ENCODE results near the gene SCP2. TPM values are rescaled to one million over a fixed set of nuclear protein-coding genes. Genes with fewer than 3 reads are reported as not detected.
"Not testable (repeated sequence)": the region's sequence is repeated elsewhere in the genome, so short reads cannot be mapped to it uniquely, and the experiment has no call there.

Gene SCP2
- total and polyA plus RNA-seq, 2 donors: 121 to 137 TPM

DNA sequence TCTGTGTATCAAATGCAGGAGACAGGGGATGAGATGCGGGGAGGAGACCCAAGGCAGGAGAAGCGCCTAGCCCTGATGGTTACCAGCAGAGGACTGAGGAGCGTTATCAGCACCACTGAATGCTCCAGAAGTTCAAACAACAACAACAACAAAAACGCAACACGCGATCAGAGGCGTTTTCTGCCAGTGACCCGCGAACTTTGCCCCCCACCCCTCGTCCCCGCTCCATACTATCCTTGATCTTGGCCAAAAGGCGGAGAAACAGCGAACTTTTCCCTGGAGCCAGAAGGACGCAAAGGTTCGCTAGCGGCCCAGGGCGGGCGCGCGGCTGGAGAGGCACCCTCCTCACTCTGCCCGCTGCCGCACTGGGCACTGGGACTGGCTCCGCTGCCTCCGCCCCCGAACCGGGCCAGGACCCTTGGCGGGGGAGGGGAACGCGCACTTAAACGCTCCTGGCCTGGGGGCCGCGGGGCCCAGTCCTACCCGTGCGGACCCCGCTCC, 6.2 kb upstream of the SCP2 start:
- Histone ChIP-seq H3K4me3 (ENCODE audit: low read depth, low read length) (peak overlapping the region; percentile 83), H3K27ac (ENCODE audit: low read depth) (peak overlapping the region; percentile 82), H3K36me3 (ENCODE audit: insufficient read depth) (no peaks in the 10 kb centered on the region), H3K4me1 (ENCODE audit: insufficient read depth) (peaks cover 1% of the 10 kb centered on the region)
- WGBS: 13% methylated on average over 35 of the region's 35 CpGs
- DNase-seq (ENCODE audit: extremely low spot score): no peak

DNA sequence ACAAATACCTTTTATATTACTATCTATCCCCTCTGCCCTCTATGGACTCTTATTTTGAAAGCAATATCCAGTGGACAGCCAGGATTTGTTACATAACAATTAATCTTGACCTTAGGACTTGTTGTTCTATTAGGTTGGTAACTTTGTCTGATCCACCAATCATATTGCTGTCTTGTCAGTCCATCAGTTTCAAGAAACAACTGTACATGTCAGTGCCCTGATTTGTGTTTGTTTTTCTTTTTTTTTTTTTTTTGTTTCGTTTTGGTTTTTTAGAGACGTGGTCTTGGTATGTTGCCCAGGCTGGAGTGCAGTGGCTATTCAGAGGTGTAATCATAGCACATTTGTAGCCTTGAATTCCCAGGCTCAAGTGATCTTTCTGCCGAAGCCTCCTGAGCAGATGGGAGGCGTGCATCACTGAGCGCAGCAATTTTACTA, 1.5 kb upstream of the SCP2 start:
- no peaks in the 10 kb centered on the region for H3K36me3 ChIP-seq (ENCODE audit: insufficient read depth)
- H3K27ac ChIP-seq (ENCODE audit: low read depth): no peak overlapping the region
- H3K4me1 ChIP-seq (ENCODE audit: insufficient read depth): no peaks in the 10 kb centered on the region
- no peak for DNase-seq (ENCODE audit: extremely low spot score)
- H3K4me3 ChIP-seq (ENCODE audit: low read depth, low read length): no peak overlapping the region
- WGBS: 48% methylated on average over 5 of the region's 5 CpGs

- DNase-seq (ENCODE audit: extremely low spot score): no peak
- no peaks in the 10 kb centered on the region for H3K36me3 ChIP-seq (ENCODE audit: insufficient read depth)
- 16% methylated on average over 12 of the region's 12 CpGs for WGBS
Observed at GRCh38 chr1:52926864-52927211, 238 bp upstream of the SCP2 start.

GRCh38 chr1:52928015-52928404, 934 bp downstream of the SCP2 start:
- Histone ChIP-seq H3K27ac (ENCODE audit: low read depth) (peak overlapping the region; percentile 46), H3K36me3 (ENCODE audit: insufficient read depth) (no peaks in the 10 kb centered on the region), H3K4me1 (ENCODE audit: insufficient read depth) (no peaks in the 10 kb centered on the region), H3K4me3 (ENCODE audit: low read depth, low read length) (peak overlapping the region; percentile 62)
- WGBS: 22% methylated on average over 15 of the region's 15 CpGs
- DNase-seq (ENCODE audit: extremely low spot score): no peak

More at GRCh38 chr1:52926864-52927211, 238 bp upstream of the SCP2 start:
- Histone ChIP-seq H3K4me3 (ENCODE audit: low read depth, low read length) (peak overlapping the region; percentile 62), H3K27ac (ENCODE audit: low read depth) (no peak overlapping the region), H3K4me1 (ENCODE audit: insufficient read depth) (no peaks in the 10 kb centered on the region)

- no peaks in the 10 kb centered on the region for H3K4me1 ChIP-seq (ENCODE audit: insufficient read depth)
- no peak overlapping the region for H3K4me3 ChIP-seq (ENCODE audit: low read depth, low read length)
- no peak overlapping the region for H3K27ac ChIP-seq (ENCODE audit: low read depth)
- 98% methylated on average over 4 of the region's 4 CpGs for WGBS
- H3K36me3 ChIP-seq (ENCODE audit: insufficient read depth): no peaks in the 10 kb centered on the region
- no peak for DNase-seq (ENCODE audit: extremely low spot score)
Observed at GRCh38 chr1:52929019-52929418, 1.9 kb downstream of the SCP2 start.

DNA sequence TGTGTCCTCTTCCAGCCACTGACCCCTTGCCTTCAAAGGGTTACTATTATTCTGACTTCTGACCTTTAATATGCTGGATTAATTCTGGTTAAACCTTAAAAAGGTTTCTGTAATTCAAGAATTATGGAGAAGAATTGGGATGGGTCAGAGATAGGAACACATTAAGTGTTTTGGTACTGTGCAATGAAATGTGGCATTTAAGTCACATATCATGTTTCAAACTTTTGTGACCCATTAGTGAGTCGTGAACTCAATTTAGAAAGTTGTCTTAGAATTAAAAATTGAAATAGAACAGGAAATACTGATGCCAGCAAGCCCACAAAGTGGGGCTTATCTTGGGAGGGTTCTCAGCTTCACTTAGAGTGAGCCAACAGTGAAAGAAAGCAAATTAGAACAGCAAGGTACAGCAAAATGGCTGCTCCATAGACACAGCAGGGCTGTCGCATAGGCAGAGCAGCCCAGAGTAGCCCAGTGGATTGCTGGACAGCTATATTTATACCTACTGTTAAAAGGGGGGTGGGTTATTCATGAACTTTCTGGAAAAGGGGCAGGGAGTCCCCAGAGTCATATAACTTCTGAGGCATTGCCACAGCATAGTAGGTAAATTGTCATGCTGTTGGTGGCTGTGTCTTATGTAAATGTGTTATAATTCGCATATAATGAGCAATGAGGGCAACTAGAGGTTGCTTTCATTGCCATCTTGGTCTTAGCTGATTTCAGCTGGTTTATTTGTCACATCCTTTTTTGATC, 10.5 kb downstream of the SCP2 start:
- H3K36me3 ChIP-seq (ENCODE audit: insufficient read depth): no peaks in the 10 kb centered on the region
- WGBS: 84% methylated on average over 3 of the region's 3 CpGs
- H3K4me3 ChIP-seq (ENCODE audit: low read depth, low read length): no peak overlapping the region
- DNase-seq (ENCODE audit: extremely low spot score): no peak
- H3K4me1 ChIP-seq (ENCODE audit: insufficient read depth): no peaks in the 10 kb centered on the region
- H3K27ac ChIP-seq (ENCODE audit: low read depth): no peak overlapping the region

GRCh38 chr1:52938183-52938451, 11.0 kb downstream of the SCP2 start:
- H3K4me1 ChIP-seq (ENCODE audit: insufficient read depth): no peaks in the 10 kb centered on the region
- H3K27ac ChIP-seq (ENCODE audit: low read depth): no peak overlapping the region
- H3K36me3 ChIP-seq (ENCODE audit: insufficient read depth): no peaks in the 10 kb centered on the region
- no peak overlapping the region for H3K4me3 ChIP-seq (ENCODE audit: low read depth, low read length)
- no peak for DNase-seq (ENCODE audit: extremely low spot score)
- WGBS: 97% methylated on average over 1 of the region's 1 CpG

DNA sequence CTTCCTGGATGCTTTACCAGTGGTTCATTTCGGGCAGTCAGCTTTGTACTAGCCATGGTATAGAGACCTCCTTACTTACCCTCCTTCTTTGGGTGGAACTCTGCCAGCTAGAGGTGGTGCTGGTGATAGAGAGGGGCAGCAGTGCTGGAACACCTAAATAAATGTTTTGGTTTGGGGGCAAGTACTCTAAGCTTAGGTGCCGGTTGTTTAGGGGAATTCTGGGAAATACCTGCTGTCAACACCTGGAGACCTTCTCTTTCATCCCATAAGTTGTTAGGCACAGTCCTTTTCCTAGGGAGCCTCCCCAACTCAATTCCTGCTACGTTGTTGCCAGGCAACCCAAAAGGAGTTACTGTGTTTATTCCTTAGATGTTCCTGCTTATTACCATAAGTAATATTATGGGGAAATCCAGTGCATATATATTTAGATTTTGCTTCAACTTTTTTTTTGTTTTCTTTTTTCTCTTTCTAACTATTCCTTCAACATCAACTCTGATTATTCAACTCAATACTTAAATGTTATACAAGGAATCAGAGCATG, 16.9 kb downstream of the SCP2 start:
- Histone ChIP-seq H3K27ac (ENCODE audit: low read depth) (no peak overlapping the region), H3K36me3 (ENCODE audit: insufficient read depth) (no peaks in the 10 kb centered on the region), H3K4me1 (ENCODE audit: insufficient read depth) (no peaks in the 10 kb centered on the region), H3K4me3 (ENCODE audit: low read depth, low read length) (no peak overlapping the region)
- WGBS: 74% methylated on average over 3 of the region's 3 CpGs
- no peak for DNase-seq (ENCODE audit: extremely low spot score)

DNA sequence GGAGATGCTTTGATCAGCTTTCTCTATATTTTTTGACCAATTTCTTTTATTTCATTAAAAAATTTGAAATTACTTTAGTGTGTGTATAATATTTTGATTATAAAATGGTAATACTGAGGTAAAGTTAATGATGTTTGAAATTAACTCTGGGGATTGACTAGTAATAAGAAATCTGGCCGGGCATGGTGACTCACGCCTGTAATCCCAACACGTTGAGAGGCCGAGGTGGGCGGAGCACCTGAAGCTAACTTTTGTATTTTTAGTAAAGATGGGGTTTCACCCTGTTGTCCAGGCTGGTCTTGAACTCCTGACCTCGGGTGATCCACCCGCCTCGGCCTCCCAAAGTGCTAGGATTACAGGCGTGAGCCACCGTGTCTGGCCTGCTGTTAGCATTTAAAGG, 17.5 kb downstream of the SCP2 start:
- 86% methylated on average over 10 of the region's 10 CpGs for WGBS
- H3K36me3 ChIP-seq (ENCODE audit: insufficient read depth): no peaks in the 10 kb centered on the region
- DNase-seq (ENCODE audit: extremely low spot score): no peak
- no peak overlapping the region for H3K27ac ChIP-seq (ENCODE audit: low read depth)
- H3K4me3 ChIP-seq (ENCODE audit: low read depth, low read length): no peak overlapping the region
- no peaks in the 10 kb centered on the region for H3K4me1 ChIP-seq (ENCODE audit: insufficient read depth)

DNA sequence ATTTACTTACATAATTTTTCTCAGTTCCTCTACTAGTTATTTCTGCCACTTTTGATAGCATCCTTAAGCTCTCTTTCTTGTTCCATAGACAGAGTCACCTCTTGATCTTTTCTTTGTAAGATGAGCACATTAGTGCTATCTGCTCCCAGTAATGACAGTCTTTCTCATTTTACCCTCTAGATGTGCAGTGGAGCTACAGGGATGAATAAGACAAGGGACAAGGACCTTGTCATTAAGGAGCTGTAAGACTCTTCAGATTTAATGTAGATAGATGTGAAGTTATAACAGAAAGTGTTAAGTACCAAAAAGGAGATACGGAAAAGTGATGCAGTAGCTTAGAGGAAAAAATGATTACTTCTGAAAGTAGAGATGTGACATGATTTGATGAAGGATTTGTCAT, 20.4 kb downstream of the SCP2 start:
- no peak for DNase-seq (ENCODE audit: extremely low spot score)
- WGBS: 93% methylated on average over 1 of the region's 1 CpG
- no peaks in the 10 kb centered on the region for H3K36me3 ChIP-seq (ENCODE audit: insufficient read depth)
- H3K27ac ChIP-seq (ENCODE audit: low read depth): no peak overlapping the region
- no peaks in the 10 kb centered on the region for H3K4me1 ChIP-seq (ENCODE audit: insufficient read depth)
- H3K4me3 ChIP-seq (ENCODE audit: low read depth, low read length): no peak overlapping the region

GRCh38 chr1:52949602-52950001, 22.5 kb downstream of the SCP2 start:
- not testable (repeated sequence) for H3K36me3 ChIP-seq (ENCODE audit: insufficient read depth); DNase-seq (ENCODE audit: extremely low spot score); H3K27ac ChIP-seq (ENCODE audit: low read depth); H3K4me1 ChIP-seq (ENCODE audit: insufficient read depth); H3K4me3 ChIP-seq (ENCODE audit: low read depth, low read length)

DNA sequence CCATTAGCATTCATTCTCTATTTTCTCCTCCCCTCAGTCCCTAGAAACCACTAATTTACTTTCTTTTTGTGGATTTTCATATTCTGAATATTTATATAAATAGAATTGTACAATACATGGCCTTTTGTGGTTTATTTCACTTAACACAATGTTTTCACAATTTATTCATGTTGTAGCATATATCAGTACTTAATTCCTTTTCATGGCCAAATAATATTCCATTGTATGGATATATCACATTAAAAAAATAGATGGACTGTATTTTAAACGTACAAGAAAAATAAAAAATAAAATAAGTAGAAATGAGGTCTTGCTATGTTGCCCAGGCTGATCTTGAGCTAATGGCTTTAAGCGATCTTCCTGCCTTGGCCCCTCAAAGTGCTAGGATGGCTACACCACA, 25.0 kb downstream of the SCP2 start:
- H3K4me3 ChIP-seq (ENCODE audit: low read depth, low read length): no peak overlapping the region
- no peak overlapping the region for H3K27ac ChIP-seq (ENCODE audit: low read depth)
- WGBS: 96% methylated on average over 2 of the region's 2 CpGs
- no peaks in the 10 kb centered on the region for H3K4me1 ChIP-seq (ENCODE audit: insufficient read depth)
- H3K36me3 ChIP-seq (ENCODE audit: insufficient read depth): no peaks in the 10 kb centered on the region
- DNase-seq (ENCODE audit: extremely low spot score): no peak

DNA sequence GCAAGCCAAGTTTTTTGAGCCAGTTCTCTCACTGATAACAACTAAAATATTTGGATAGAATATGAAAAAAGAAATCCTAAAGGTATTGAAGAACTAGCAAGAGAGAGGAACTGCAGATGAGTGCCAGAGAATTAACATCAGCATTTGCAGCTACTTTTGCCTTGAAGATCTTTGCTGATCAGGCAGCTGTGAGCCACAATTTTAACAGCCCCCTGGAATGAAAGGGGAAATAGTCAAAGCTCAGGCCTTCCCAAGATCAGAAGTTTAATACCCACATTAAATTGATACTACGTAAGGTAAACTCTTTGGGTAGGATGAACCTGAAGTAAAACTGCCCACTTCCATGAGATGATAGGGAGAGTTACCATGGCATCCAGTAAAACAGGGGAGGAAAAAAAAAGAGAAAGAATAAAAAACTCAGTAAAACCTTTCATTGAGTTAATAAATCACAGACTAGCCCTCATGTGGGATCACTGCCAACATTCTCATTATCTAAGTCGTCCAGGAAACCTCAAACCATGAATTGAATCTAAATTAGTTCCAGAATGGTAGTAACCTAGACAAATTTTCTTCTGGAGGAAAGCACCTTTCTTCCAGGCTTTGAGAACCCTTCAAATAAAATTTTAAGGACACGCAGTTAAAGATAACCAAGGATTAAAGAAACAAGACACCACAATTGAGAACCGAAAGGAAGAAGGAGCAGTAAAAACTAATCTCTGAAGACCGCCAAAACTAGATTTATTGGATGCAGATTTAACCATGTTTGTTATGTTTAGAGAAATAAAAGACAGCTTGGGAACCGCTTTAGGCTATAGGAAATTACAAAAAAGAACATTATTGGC, 28.3 kb downstream of the SCP2 start:
- DNase-seq (ENCODE audit: extremely low spot score): peak; percentile 72
- Histone ChIP-seq H3K4me3 (ENCODE audit: low read depth, low read length) (no peak overlapping the region), H3K27ac (ENCODE audit: low read depth) (no peak overlapping the region), H3K36me3 (ENCODE audit: insufficient read depth) (no peaks in the 10 kb centered on the region), H3K4me1 (ENCODE audit: insufficient read depth) (no peaks in the 10 kb centered on the region)
- WGBS: 24% methylated on average over 6 of the region's 6 CpGs

- Histone ChIP-seq H3K36me3 (ENCODE audit: insufficient read depth) (peaks cover 2% of the 10 kb centered on the region), H3K27ac (ENCODE audit: low read depth) (no peak overlapping the region), H3K4me3 (ENCODE audit: low read depth, low read length) (no peak overlapping the region), H3K4me1 (ENCODE audit: insufficient read depth) (no peaks in the 10 kb centered on the region)
- 64% methylated on average over 2 of the region's 2 CpGs for WGBS
- no peak for DNase-seq (ENCODE audit: extremely low spot score)
Observed at GRCh38 chr1:52963101-52963500, 36.0 kb downstream of the SCP2 start.

Data from urinary bladder (tissue), 4 donors.